B cell (primary cell): ENCODE data around the gene MAGI2. TPM values are rescaled to one million over a fixed set of nuclear protein-coding genes. Genes with fewer than 3 reads are reported as not detected.

Experiments used
- ATAC-seq: fragments of 200-7000 bp; cut with Tn5 transposase; one replicate; pipeline ENCODE4 v1.10.0; 2021; ENCODE audit warnings: low read depth, mild to moderate bottlenecking, moderate number of reproducible peaks, moderate library complexity
- CTCF ChIA-PET: fragments of 350-600 bp; sonication (Branson Sonifier 250); formaldehyde crosslinking; loops from one replicate; lab custom pipeline; 2021; ENCODE audit warnings: antibody characterized with exemption, inconsistent platforms; lab: Charles Lee
- POLR2A ChIA-PET: fragments of 350-600 bp; sonication (Branson Sonifier 250); formaldehyde crosslinking; loops from one replicate; lab custom pipeline; 2021; ENCODE audit warnings: antibody characterized with exemption; lab: Charles Lee
- DNase-seq: peaks from one replicate; pipeline ENCODE4 v3.0.0; 2013
- H2AFZ ChIP-seq: 2 replicates; pipeline ENCODE4 v1.6.1; 2012; ENCODE audit warnings: mild to moderate bottlenecking, low read depth, low read length; ENCODE audit not compliant: insufficient read depth, poor library complexity, severe bottlenecking
- H3K27ac ChIP-seq, 2 donors: 1 replicate in 1 of 2; 2 replicates in 1 of 2; pipeline ENCODE4 v1.5.1; 2012 to 2013; ENCODE audit warnings: low read length in 2 of 2, mild to moderate bottlenecking in 2 of 2, moderate library complexity in 1 of 2
- H3K27me3 ChIP-seq, 4 experiments: fragments of 200-600 bp in 1 of 4; sonication (generic) in 1 of 4; replicated peaks in 1 of 4; 1 replicate in 2 of 4; 2 replicates in 2 of 4; pipeline versions ENCODE4 v1.6.1 to v1.7.0; 2013 to 2016; ENCODE audit warnings: low read length in 3 of 4, mild to moderate bottlenecking in 2 of 4, mixed read lengths in 1 of 4, moderate library complexity in 1 of 4; ENCODE audit not compliant: insufficient read depth in 4 of 4, control insufficient read depth in 3 of 4; ENCODE audit errors: control extremely low read depth in 1 of 4
- H3K36me3 ChIP-seq, 2 experiments: replicated peaks in 1 of 2; 1 replicate in 1 of 2; 2 replicates in 1 of 2; pipeline versions ENCODE4 v1.6.1 to v1.7.1; 2013; ENCODE audit warnings: low read length in 1 of 2; ENCODE audit not compliant: insufficient read depth in 2 of 2, control insufficient read depth in 1 of 2; ENCODE audit errors: control extremely low read depth in 1 of 2, extremely low read depth in 1 of 2
- H3K4me1 ChIP-seq, 2 donors: fragments of 200-600 bp in 1 of 2; sonication (generic) in 1 of 2; 1 replicate in 1 of 2; 2 replicates in 1 of 2; pipeline versions ENCODE4 v1.5.1 to v1.6.1; 2013 to 2017; ENCODE audit warnings: low read length in 2 of 2; ENCODE audit not compliant: control insufficient read depth in 2 of 2, insufficient read depth in 2 of 2
- H3K4me2 ChIP-seq: replicated peaks from 2 replicates; pipeline ENCODE3; 2012; ENCODE audit warnings: mild to moderate bottlenecking, low read depth, low read length; ENCODE audit not compliant: poor library complexity, severe bottlenecking
- H3K4me3 ChIP-seq, 5 experiments: fragments of 200-600 bp in 1 of 5; sonication (generic) in 1 of 5; 1 replicate in 3 of 5; 2 replicates in 2 of 5; pipeline versions ENCODE4 v1.5.1 to v1.7.0; 2011 to 2016; ENCODE audit warnings: low read length in 4 of 5, mild to moderate bottlenecking in 4 of 5, low read depth in 2 of 5, control low read depth in 1 of 5, moderate library complexity in 1 of 5; ENCODE audit not compliant: insufficient read depth in 1 of 5; ENCODE audit errors: control extremely low read depth in 1 of 5, extremely low read depth in 1 of 5
- H3K79me2 ChIP-seq: fragments of 200-600 bp; sonication (generic); one replicate; pipeline ENCODE4 v1.6.0; 2016; ENCODE audit warnings: low read length; ENCODE audit not compliant: control insufficient read depth, insufficient read depth
- H3K9ac ChIP-seq: fragments of 200-600 bp; sonication (generic); 2 replicates; pipeline ENCODE4 v1.6.1; 2017; ENCODE audit warnings: mild to moderate bottlenecking, low read length, moderate library complexity
- H3K9me3 ChIP-seq, 3 donors: one replicate each; pipeline versions ENCODE4 v1.6.1 to v1.7.1; 2013; ENCODE audit warnings: low read length in 2 of 3; ENCODE audit not compliant: control insufficient read depth in 2 of 3, insufficient read depth in 1 of 3; ENCODE audit errors: control extremely low read depth in 1 of 3
- H4K20me1 ChIP-seq: 2 replicates; pipeline ENCODE4 v1.6.0; 2012; ENCODE audit warnings: mild to moderate bottlenecking, low read length; ENCODE audit not compliant: insufficient read depth, control insufficient read depth, poor library complexity, severe bottlenecking
- H3K27ac Mint-ChIP-seq: one replicate; pipeline ENCODE4 v1.8.0; 2021; ENCODE audit warnings: mixed read lengths
- H3K27me3 Mint-ChIP-seq: one replicate; pipeline ENCODE4 v1.8.0; 2021; ENCODE audit warnings: mixed read lengths
- H3K4me1 Mint-ChIP-seq: one replicate; pipeline ENCODE4 v1.8.0; 2021; ENCODE audit warnings: mixed read lengths
- H3K4me3 Mint-ChIP-seq: one replicate; pipeline ENCODE4 v1.8.0; 2021; ENCODE audit warnings: mixed read lengths
- H3K9me3 Mint-ChIP-seq: one replicate; pipeline ENCODE4 v1.8.0; 2022; ENCODE audit warnings: mixed read lengths; ENCODE audit not compliant: insufficient read depth
- CTCF ChIP-seq: fragments of 200-600 bp; IDR thresholded peaks from one replicate; pipeline ENCODE4 v1.8.0; 2022; ENCODE audit warnings: antibody characterized with exemption, mild to moderate bottlenecking
- EZH2 ChIP-seq: IDR thresholded peaks from 2 replicates; pipeline ENCODE4 v1.6.1; 2012; ENCODE audit warnings: borderline replicate concordance, low read depth, mild to moderate bottlenecking, moderate library complexity, low read length; ENCODE audit not compliant: insufficient read depth, poor library complexity, severe bottlenecking
- WGBS: methylation state at CpG from one replicate; pipeline ENCODE4 v1.1.5; 2013; ENCODE audit warnings: missing lambda C conversion rate; ENCODE audit not compliant: insufficient coverage; 5-methylcytosine and 5-hydroxymethylcytosine counted together
- intact Hi-C: fragments of 100-400 bp; cut with micrococcal nuclease; formaldehyde crosslinking; loops from one replicate; pipeline ENCODE4 v1.10.0; 2022
- polyA plus RNA-seq: library from polyadenylated mRNA; depleted of rRNA; stranded (reverse); fragments of >200 nt; gene quantifications from 2 replicates; pipeline ENCODE4 v1.2.3, GENCODE V29; 2012
- total RNA-seq, 2 donors: library from RNA; stranded (reverse); fragments of 120-200 nt in 1 of 2; gene quantifications; 1 replicate in 1 of 2; 2 replicates in 1 of 2; pipeline versions ENCODE4 v1.2.3 to v1.2.4, GENCODE V29; 2013 to 2022

The MAGI2 gene
- total and polyA plus RNA-seq, 2 donors (not counting 1 experiment from before 2014, with no cell fraction given): 0.16 to 0.64 TPM

- no peaks in the 10 kb centered on the region for H3K36me3 ChIP-seq
- no peaks in the 10 kb centered on the region for H3K4me1 ChIP-seq
- H4K20me1 ChIP-seq: no peaks in the 10 kb centered on the region
- TF ChIP-seq CTCF: no peak
- no peak for TF ChIP-seq EZH2
- no peak overlapping the region for H3K27ac Mint-ChIP-seq
- no peak overlapping the region for H2AFZ ChIP-seq
- H3K9me3 ChIP-seq: no peaks in the 10 kb centered on the region
- peaks cover 0 to 4% (median 0%) of the 10 kb centered on the region in 4 experiments for H3K27me3 ChIP-seq
- ChIA-PET POLR2A (no interaction called here), CTCF (no interaction called here)
- ATAC-seq: no peak
- H3K4me3 Mint-ChIP-seq: no peak overlapping the region
- H3K27me3 Mint-ChIP-seq: peaks cover 3% of the 10 kb centered on the region
- no peak overlapping the region for H3K27ac ChIP-seq
- no peak overlapping the region for H3K9ac ChIP-seq
- H3K4me3 ChIP-seq: no peak overlapping the region
- DNase-seq: no peak
- H3K4me2 ChIP-seq: no peak overlapping the region
- no peaks in the 10 kb centered on the region for H3K4me1 Mint-ChIP-seq
- intact Hi-C loops: no loop called here
- no peaks in the 10 kb centered on the region for H3K9me3 Mint-ChIP-seq
- WGBS: 92% methylated on average over 7 of the region's 10 CpGs
- H3K79me2 ChIP-seq: no peaks in the 10 kb centered on the region
Observed at GRCh38 chr7:78175330-78176100, 1278.0 kb downstream of the MAGI2 start.

GRCh38 chr7:78173666-78174065 lies 1279.8 kb downstream of the MAGI2 start:
- ATAC-seq: no peak
- Histone ChIP-seq H3K27me3 (peaks cover 0 to 4% (median 0%) of the 10 kb centered on the region in 4 experiments), H3K4me2 (no peak overlapping the region), H3K79me2 (no peaks in the 10 kb centered on the region), H3K4me1 (no peaks in the 10 kb centered on the region), H3K27ac (no peak overlapping the region), H3K36me3 (no peaks in the 10 kb centered on the region), H3K9me3 (no peaks in the 10 kb centered on the region), H3K9ac (no peak overlapping the region), H2AFZ (no peak overlapping the region), H4K20me1 (no peaks in the 10 kb centered on the region), H3K4me3 (no peak overlapping the region)
- intact Hi-C loops: no loop called here
- no peak overlapping the region for H3K27ac Mint-ChIP-seq
- TF ChIP-seq CTCF: no peak
- no peak overlapping the region for H3K4me3 Mint-ChIP-seq
- 79% methylated on average over 3 of the region's 5 CpGs for WGBS
- no peak for DNase-seq
- peaks cover 3% of the 10 kb centered on the region for H3K27me3 Mint-ChIP-seq
- CTCF ChIA-PET: interaction anchor here (1.5 kb wide), 1 partner anchor 9 kb away, joined by 3 read pairs; no protein-coding TSS in a partner anchor
- H3K9me3 Mint-ChIP-seq: no peaks in the 10 kb centered on the region
- POLR2A ChIA-PET: no interaction called here
- H3K4me1 Mint-ChIP-seq: no peaks in the 10 kb centered on the region
